ENCODE results near the gene AQP12B. TPM values are rescaled to one million over a fixed set of nuclear protein-coding genes. Genes with fewer than 3 reads are reported as not detected.

AQP12B gene
- total and polyA plus RNA-seq, 9 donors, result 0.18 to 0.36 TPM; not detected in 7

DNA sequence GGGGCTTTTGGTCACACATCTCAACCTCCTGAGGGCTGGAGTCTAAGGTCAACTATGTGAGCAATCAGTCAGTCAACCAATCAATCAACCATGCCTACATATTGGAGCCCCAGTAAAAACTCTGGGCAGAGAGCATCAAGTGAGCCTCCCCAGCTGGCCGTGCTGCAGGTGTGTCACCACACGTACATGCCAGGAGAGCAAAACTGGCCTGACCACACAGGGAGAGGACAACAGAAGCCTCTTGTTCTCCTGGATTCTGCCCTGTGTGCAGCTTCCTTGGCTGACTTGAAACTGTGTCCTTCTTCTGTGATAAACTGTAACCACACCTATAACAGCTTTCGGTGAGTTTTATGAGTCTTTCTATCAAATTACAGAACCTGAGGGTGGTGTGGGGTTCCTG, 31.5 kb downstream of the AQP12B start:
- Histone ChIP-seq H3K4me1 (ENCODE audit: insufficient read depth) (no peaks in the 10 kb centered on the region), H3K27me3 (no peaks in the 10 kb centered on the region), H3K27ac (no peak overlapping the region), H3K36me3 (no peaks in the 10 kb centered on the region), H3K9me3 (peaks cover 0 to 7% of the 10 kb centered on the region in 2 donors), H3K4me3 (no peak overlapping the region)
- 72 to 83% (median 79%) methylated on average over 3 of the region's 3 CpGs for WGBS, 3 donors
- TF ChIP-seq, protein P1, sequence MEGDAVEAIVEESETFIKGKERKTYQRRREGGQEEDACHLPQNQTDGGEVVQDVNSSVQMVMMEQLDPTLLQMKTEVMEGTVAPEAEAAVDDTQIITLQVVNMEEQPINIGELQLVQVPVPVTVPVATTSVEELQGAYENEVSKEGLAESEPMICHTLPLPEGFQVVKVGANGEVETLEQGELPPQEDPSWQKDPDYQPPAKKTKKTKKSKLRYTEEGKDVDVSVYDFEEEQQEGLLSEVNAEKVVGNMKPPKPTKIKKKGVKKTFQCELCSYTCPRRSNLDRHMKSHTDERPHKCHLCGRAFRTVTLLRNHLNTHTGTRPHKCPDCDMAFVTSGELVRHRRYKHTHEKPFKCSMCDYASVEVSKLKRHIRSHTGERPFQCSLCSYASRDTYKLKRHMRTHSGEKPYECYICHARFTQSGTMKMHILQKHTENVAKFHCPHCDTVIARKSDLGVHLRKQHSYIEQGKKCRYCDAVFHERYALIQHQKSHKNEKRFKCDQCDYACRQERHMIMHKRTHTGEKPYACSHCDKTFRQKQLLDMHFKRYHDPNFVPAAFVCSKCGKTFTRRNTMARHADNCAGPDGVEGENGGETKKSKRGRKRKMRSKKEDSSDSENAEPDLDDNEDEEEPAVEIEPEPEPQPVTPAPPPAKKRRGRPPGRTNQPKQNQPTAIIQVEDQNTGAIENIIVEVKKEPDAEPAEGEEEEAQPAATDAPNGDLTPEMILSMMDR (IDR thresholded peaks at IDR 0.05), result no peak
- TF ChIP-seq POLR2A (IDR thresholded peaks at IDR 0.05) (no peak), EP300 (IDR thresholded peaks at IDR 0.05) (no peak)
- intact Hi-C loops (cut with DNase I), result no loop called here
- DNase-seq, result no peak

DNA sequence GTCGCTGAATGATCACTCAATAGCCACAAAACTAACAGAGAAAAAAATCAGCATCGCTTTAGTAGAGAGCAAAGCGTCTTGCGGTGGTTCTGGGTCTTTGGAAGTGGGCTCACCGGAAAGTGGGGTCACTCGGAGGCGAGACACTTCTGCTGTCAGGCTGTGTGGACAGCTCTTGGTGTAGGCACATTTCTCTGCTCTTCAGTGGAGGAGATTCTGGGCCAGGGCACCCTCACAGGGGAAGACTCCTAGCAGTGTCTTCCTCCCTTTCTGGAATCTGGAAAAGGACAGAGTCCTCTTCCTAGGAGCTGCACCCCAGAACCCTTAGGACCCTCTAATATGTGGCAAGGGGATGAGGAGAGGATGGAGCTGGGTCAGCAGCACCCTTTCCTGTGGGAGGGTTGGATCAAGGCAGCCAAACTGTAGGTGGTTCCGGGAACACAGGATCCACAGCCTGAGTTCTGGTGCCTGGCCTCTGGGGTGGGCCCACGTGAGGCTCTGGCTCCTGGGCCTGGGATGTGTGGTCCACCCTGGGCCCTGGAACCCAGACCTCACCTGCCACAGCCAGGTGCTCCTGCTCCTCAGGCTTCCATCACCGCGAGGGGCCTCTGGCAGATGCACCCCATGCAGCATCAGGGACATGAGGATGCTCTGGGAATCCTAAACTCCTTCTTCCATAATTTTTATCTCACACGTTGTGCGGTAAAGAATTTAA, 32.3 kb downstream of the AQP12B start:
- Histone ChIP-seq H3K27me3 (no peaks in the 10 kb centered on the region), H3K9me3 (peaks cover 0 to 7% of the 10 kb centered on the region in 2 donors), H3K4me1 (ENCODE audit: insufficient read depth) (no peaks in the 10 kb centered on the region), H3K27ac (no peak overlapping the region), H3K36me3 (no peaks in the 10 kb centered on the region), H3K4me3 (no peak overlapping the region)
- no peak for TF ChIP-seq EP300 (IDR thresholded peaks at IDR 0.05)
- no peak for TF ChIP-seq POLR2A (IDR thresholded peaks at IDR 0.05)
- TF ChIP-seq, protein P1 (IDR thresholded peaks at IDR 0.05), result no peak
- no peak for DNase-seq
- WGBS, 3 donors, result 82 to 89% (median 87%) methylated on average over 13 of the region's 13 CpGs
- intact Hi-C loops (cut with DNase I), result no loop called here

DNA sequence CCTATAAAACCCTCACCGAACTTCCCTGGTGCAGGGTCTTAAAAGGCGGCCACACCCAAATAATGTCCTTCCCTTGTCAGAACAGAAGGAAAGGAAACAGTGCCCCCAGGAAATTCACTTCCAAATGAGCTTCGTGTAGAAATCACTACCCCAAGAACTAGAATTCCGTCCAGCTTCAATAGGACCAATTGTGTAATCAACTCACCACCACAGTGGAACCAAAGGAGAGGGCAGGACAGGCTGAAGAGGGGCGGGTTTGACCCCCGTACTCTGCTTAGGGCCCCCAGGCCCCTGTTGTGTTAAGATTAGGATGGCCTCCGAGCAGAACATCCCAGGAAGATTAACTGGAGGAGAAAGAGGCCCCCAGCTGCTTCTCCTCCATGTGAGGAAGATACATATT, 33.4 kb downstream of the AQP12B start:
- no peaks in the 10 kb centered on the region for H3K27me3 ChIP-seq
- H3K4me3 ChIP-seq, result no peak overlapping the region
- no peaks in the 10 kb centered on the region for H3K4me1 ChIP-seq (ENCODE audit: insufficient read depth)
- TF ChIP-seq POLR2A (IDR thresholded peaks at IDR 0.05), result no peak
- TF ChIP-seq, protein P1 (IDR thresholded peaks at IDR 0.05), result no peak
- no peak for TF ChIP-seq EP300 (IDR thresholded peaks at IDR 0.05)
- no peaks in the 10 kb centered on the region for H3K36me3 ChIP-seq
- intact Hi-C loops (cut with DNase I), result no loop called here
- DNase-seq, result no peak
- 44 to 52% (median 45%) methylated on average over 7 of the region's 7 CpGs for WGBS, 3 donors
- H3K9me3 ChIP-seq, result peaks cover 0 to 3% of the 10 kb centered on the region in 2 donors
- no peak overlapping the region for H3K27ac ChIP-seq

DNA sequence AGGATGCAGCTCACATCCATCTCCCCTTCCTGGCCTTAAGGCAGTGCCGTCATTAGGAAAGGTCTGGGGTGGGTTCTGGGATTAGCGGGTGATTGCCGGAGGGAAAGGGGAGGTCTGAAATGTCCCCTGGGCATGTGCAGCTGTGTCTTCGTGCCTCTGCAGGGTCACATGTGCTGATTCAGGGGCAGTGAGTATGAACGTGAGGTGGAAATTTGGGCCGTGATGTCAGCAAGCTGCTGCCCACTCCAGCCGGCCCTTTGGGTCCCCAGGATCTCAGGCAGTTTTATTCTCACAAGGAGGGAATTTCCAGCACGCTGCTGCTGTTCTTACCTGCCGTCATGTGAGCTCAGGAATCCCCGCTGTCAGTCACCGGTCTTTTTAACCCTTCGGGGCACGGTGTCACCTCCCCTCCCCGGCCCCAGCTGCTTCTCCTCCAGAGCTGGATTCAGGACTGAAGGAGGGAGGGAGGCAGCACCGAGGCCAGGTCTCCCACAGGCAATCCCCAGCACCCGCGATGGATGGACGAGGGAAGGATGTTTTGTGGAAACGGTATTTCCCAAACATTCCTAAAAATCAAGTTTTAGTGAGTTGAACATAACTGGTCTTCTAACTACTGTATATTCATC, 33.9 kb downstream of the AQP12B start:
- no peaks in the 10 kb centered on the region for H3K4me1 ChIP-seq (ENCODE audit: insufficient read depth)
- H3K27ac ChIP-seq, result no peak overlapping the region
- intact Hi-C loops (cut with DNase I), result no loop called here
- TF ChIP-seq POLR2A (IDR thresholded peaks at IDR 0.05) (no peak), EP300 (IDR thresholded peaks at IDR 0.05) (no peak)
- TF ChIP-seq, protein P1 (IDR thresholded peaks at IDR 0.05), result no peak
- H3K36me3 ChIP-seq, result no peaks in the 10 kb centered on the region
- DNase-seq, result no peak
- H3K4me3 ChIP-seq, result no peak overlapping the region
- no peaks in the 10 kb centered on the region for H3K27me3 ChIP-seq
- WGBS, 3 donors, result 26 to 31% (median 30%) methylated on average over 19 of the region's 19 CpGs
- H3K9me3 ChIP-seq, result peaks cover 0 to 3% of the 10 kb centered on the region in 2 donors

All from ovary (tissue), 9 donors.